Endothelial cell of umbilical vein (primary cell): ENCODE data around the gene ZBTB46. TPM values are rescaled to one million over a fixed set of nuclear protein-coding genes. Genes with fewer than 3 reads are reported as not detected.

ENCODE experiments used
- BruUV-seq: library from RNA; stranded (reverse); fragments of 400-500 nt; replicated peaks from 2 replicates; lab custom pipeline; 2021; lab: Mats Ljungman, UMichigan
- CTCF ChIA-PET: fragments of 300-600, 350-600 bp; sonication (Branson Sonifier 250); formaldehyde crosslinking; loops from one replicate; lab custom pipeline; 2021; ENCODE audit warnings: antibody characterized with exemption, inconsistent platforms; lab: Charles Lee
- POLR2A ChIA-PET: fragments of 300-600, 350-600 bp; sonication (Branson Sonifier 250); formaldehyde crosslinking; loops from one replicate; lab custom pipeline; 2021; ENCODE audit warnings: antibody characterized with exemption, inconsistent platforms; lab: Charles Lee
- DNase-seq: peaks from one replicate; pipeline ENCODE4 v3.0.0-alpha.2; 2011; ENCODE audit warnings: low read depth, low spot score
- FAIRE-seq: peaks from 2 replicates; lab custom pipeline; 2011; peaks lifted over from hg19 to GRCh38; lab: Jason Lieb, UNC
- H2AFZ ChIP-seq: 2 replicates; pipeline ENCODE4 v1.6.0; 2012; ENCODE audit warnings: low read depth, low read length, control low read depth, inconsistent platforms
- H3K27ac ChIP-seq: 2 replicates; pipeline ENCODE4 v1.5.1; 2011; ENCODE audit warnings: low read depth, mild to moderate bottlenecking, control low read depth, low read length, moderate library complexity; ENCODE audit not compliant: insufficient read depth
- H3K27me3 ChIP-seq, 2 experiments: 2 replicates each; pipeline versions ENCODE4 v1.6.0 to v1.6.1; 2011; ENCODE audit warnings: low read length in 2 of 2, mixed read lengths in 1 of 2; ENCODE audit not compliant: control insufficient read depth in 2 of 2, insufficient read depth in 2 of 2
- H3K36me3 ChIP-seq, 2 experiments: 2 replicates in 1 of 2; 3 replicates in 1 of 2; pipeline ENCODE4 v1.5.1; 2011; ENCODE audit warnings: low read length in 2 of 2, mild to moderate bottlenecking in 1 of 2, moderate library complexity in 1 of 2; ENCODE audit not compliant: control insufficient read depth in 2 of 2, insufficient read depth in 2 of 2; ENCODE audit errors: extremely low read depth in 1 of 2
- H3K4me1 ChIP-seq: 3 replicates; pipeline ENCODE4 v1.5.1; 2011; ENCODE audit warnings: mild to moderate bottlenecking, low read length; ENCODE audit not compliant: control insufficient read depth, insufficient read depth; ENCODE audit errors: extremely low read depth
- H3K4me2 ChIP-seq: 2 replicates; pipeline ENCODE4 v1.6.1; 2011; ENCODE audit warnings: low read length, control low read depth, mixed read lengths; ENCODE audit not compliant: insufficient read depth
- H3K4me3 ChIP-seq, 3 experiments: fragments of 200-600 bp in 1 of 3; sonication (generic), shearing (Covaris generic) in 1 of 3; replicated peaks in 1 of 3; 2 replicates each; pipeline ENCODE4 v1.5.1; 2011 to 2016; ENCODE audit warnings: control low read depth in 3 of 3, low read length in 3 of 3, mild to moderate bottlenecking in 2 of 3, inconsistent platforms in 1 of 3, low read depth in 1 of 3, moderate library complexity in 1 of 3; ENCODE audit not compliant: insufficient read depth in 1 of 3
- H3K79me2 ChIP-seq: 2 replicates; pipeline ENCODE4 v1.6.0; 2012; ENCODE audit warnings: low read length, inconsistent platforms; ENCODE audit not compliant: control insufficient read depth, insufficient read depth
- H3K9ac ChIP-seq: replicated peaks from 2 replicates; pipeline ENCODE3; 2011; ENCODE audit warnings: low read length, control low read depth; ENCODE audit not compliant: insufficient read depth; ENCODE audit errors: extremely low read depth
- H3K9me1 ChIP-seq: replicated peaks from 3 replicates; pipeline ENCODE4 v1.6.0; 2011; ENCODE audit warnings: mild to moderate bottlenecking, low read length; ENCODE audit not compliant: control insufficient read depth, insufficient read depth; ENCODE audit errors: extremely low read depth
- H3K9me3 ChIP-seq: replicated peaks from 2 replicates; pipeline ENCODE4 v1.5.1; 2012; ENCODE audit warnings: low read length, inconsistent platforms; ENCODE audit not compliant: control insufficient read depth, insufficient read depth
- H4K20me1 ChIP-seq: replicated peaks from 2 replicates; pipeline ENCODE3; 2011; ENCODE audit warnings: mild to moderate bottlenecking, low read length; ENCODE audit not compliant: control insufficient read depth, insufficient read depth; ENCODE audit errors: extremely low read depth
- JUN ChIP-seq: IDR thresholded peaks from 2 replicates; pipeline ENCODE4 v1.6.1; 2011; ENCODE audit warnings: borderline replicate concordance, low read depth; ENCODE audit not compliant: insufficient read length, insufficient read depth
- POLR2AphosphoS5 ChIP-seq: IDR thresholded peaks from 2 replicates; pipeline ENCODE4 v1.6.1; 2012; ENCODE audit warnings: low read depth, mild to moderate bottlenecking, control low read depth, low read length, moderate library complexity; ENCODE audit not compliant: insufficient read depth
- dilution Hi-C: fragments of 300-500 bp; cut with MboI; formaldehyde crosslinking; loops from one replicate; pipeline ENCODE4 v1.15.0; 2019; ENCODE audit warnings: low sequenced_read_pairs; ENCODE audit not compliant: extremely low pct_ligation_motif_present
- intact Hi-C: fragments of 100-400 bp; cut with micrococcal nuclease; formaldehyde crosslinking; loops from one replicate; pipeline ENCODE4 v1.10.0; 2022
- polyA plus RNA-seq, 4 experiments: library from polyadenylated mRNA; depleted of rRNA in 3 of 4; stranded (reverse) in 3 of 4; unstranded in 1 of 4; fragments of >200 nt; gene quantifications; 2 replicates each; pipeline versions ENCODE4 v1.2.1 to v1.2.3, GENCODE V29; 2011 to 2012; ENCODE audit warnings: missing spikeins in 1 of 4
- total RNA-seq: library from RNA; stranded (reverse); gene quantifications from 2 replicates; pipeline ENCODE4 v1.2.3, GENCODE V29; 2021
- TF ChIP-seq, protein P1 (sequence below), 2 donors: IDR thresholded peaks; 1 replicate in 1 of 2; 2 replicates in 1 of 2; pipeline ENCODE4 v1.5.1; 2011; ENCODE audit warnings: low read length in 2 of 2, mild to moderate bottlenecking in 2 of 2, moderate library complexity in 2 of 2, control low read depth in 1 of 2, inconsistent platforms in 1 of 2, low read depth in 1 of 2; ENCODE audit not compliant: insufficient read depth in 1 of 2; ENCODE audit errors: extremely low read depth in 1 of 2

The ZBTB46 gene
- total and polyA plus RNA-seq, 2 donors (not counting 3 experiments of a cell fraction or from before 2014, with no cell fraction given): 1.3 to 7.1 TPM

DNA sequence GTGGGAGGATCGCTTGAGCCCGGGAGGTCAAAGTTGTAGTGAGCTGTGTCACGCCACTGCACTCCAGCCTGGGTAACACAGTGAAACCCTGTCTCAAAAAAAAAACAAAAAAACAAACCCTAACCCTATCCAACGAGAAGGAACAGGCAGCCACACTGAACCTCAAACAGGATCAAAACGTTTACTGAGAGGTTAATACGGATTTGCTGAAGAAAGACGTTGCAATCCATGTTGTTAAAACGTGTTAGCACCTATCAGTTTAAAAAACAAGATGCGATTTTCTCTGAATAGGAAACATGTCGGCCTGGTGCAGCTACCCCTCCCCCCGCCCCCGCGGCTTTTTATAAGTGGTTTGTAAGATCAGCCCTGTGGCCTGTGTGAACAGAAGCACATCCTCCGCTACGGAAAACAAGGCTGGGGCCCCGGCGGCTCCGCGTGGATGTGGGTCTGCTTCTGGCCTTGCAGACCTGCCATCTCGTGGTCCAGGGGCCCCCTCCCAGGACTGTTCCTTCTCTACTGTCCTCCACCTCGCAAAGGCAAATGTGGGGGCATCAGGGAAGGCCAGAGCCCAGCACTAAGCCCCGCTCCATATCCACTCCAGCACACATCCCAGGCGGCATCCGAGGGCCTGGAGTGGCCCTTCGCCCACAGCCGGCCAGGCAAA, 80.1 kb downstream of the ZBTB46 start:
- no peaks in the 10 kb centered on the region for H3K27me3 ChIP-seq
- no peak overlapping the region for H3K4me2 ChIP-seq
- no peak overlapping the region for H3K27ac ChIP-seq
- no peaks in the 10 kb centered on the region for H4K20me1 ChIP-seq
- no peaks in the 10 kb centered on the region for H3K4me1 ChIP-seq
- dilution Hi-C loops: no loop called here
- FAIRE-seq (no peak), DNase-seq (no peak)
- H3K79me2 ChIP-seq: no peaks in the 10 kb centered on the region
- H3K4me3 ChIP-seq: no peak overlapping the region
- H2AFZ ChIP-seq: no peak overlapping the region
- no TSS peak for BruUV-seq
- H3K36me3 ChIP-seq: no peaks in the 10 kb centered on the region
- TF ChIP-seq JUN (no peak), POLR2AphosphoS5 (no peak)
- TF ChIP-seq, protein P1, sequence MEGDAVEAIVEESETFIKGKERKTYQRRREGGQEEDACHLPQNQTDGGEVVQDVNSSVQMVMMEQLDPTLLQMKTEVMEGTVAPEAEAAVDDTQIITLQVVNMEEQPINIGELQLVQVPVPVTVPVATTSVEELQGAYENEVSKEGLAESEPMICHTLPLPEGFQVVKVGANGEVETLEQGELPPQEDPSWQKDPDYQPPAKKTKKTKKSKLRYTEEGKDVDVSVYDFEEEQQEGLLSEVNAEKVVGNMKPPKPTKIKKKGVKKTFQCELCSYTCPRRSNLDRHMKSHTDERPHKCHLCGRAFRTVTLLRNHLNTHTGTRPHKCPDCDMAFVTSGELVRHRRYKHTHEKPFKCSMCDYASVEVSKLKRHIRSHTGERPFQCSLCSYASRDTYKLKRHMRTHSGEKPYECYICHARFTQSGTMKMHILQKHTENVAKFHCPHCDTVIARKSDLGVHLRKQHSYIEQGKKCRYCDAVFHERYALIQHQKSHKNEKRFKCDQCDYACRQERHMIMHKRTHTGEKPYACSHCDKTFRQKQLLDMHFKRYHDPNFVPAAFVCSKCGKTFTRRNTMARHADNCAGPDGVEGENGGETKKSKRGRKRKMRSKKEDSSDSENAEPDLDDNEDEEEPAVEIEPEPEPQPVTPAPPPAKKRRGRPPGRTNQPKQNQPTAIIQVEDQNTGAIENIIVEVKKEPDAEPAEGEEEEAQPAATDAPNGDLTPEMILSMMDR (IDR thresholded peaks at IDR 0.05; ENCODE audit: extremely low read depth in 1 of 2, insufficient read depth in 1 of 2, low read depth in 1 of 2, low read length in 2 of 2): no peak
- H3K9ac ChIP-seq: no peak overlapping the region
- no peaks in the 10 kb centered on the region for H3K9me3 ChIP-seq
- intact Hi-C loops: no loop called here
- CTCF ChIA-PET: interaction anchor here (1.0 kb wide), 1 partner anchor 369 kb away, joined by 3 read pairs; no protein-coding TSS in a partner anchor
- POLR2A ChIA-PET: no interaction called here
- H3K9me1 ChIP-seq: no peaks in the 10 kb centered on the region
